Muscle of arm (tissue), 12 donors: Measurements from ENCODE around the gene FREM3. TPM values are rescaled to one million over a fixed set of nuclear protein-coding genes. Genes with fewer than 3 reads are reported as not detected.
"Not testable (repeated sequence)": the region's sequence is repeated elsewhere in the genome, so short reads cannot be mapped to it uniquely, and the experiment has no call there.

ENCODE experiments used
- DNase-seq: peaks from one replicate; pipeline ENCODE4 v3.0.0-alpha.2; 2013
- polyA plus RNA-seq, 12 donors: library from polyadenylated mRNA; unstranded; fragments of 120-200 nt; gene quantifications; one replicate each; pipeline ENCODE4 v1.2.1, GENCODE V29; 2013; ENCODE audit not compliant: insufficient read length in 12 of 12

Gene FREM3
- polyA plus RNA-seq, 12 donors, result 0.28 to 0.90 (median 0.35) TPM; not detected in 2

GRCh38 chr4:143585548-143585947 lies 114.9 kb downstream of the FREM3 start:
- DNase-seq, result no peak

GRCh38 chr4:143581331-143581946 lies 119.0 kb downstream of the FREM3 start:
- no peak for DNase-seq

- DNase-seq, result no peak
These were observed 125.1 kb downstream of the FREM3 start for GRCh38 chr4:143575331-143575730.

GRCh38 chr4:143564472-143564871 lies 136.0 kb downstream of the FREM3 start:
- DNase-seq, result no peak

- no peak for DNase-seq
These were observed 140.7 kb downstream of the FREM3 start for GRCh38 chr4:143559757-143560147.

GRCh38 chr4:143558823-143559756 lies 141.4 kb downstream of the FREM3 start:
- peak; percentile 71 for DNase-seq

- no peak for DNase-seq
These were observed 142.2 kb downstream of the FREM3 start for GRCh38 chr4:143558286-143558685.

GRCh38 chr4:143555676-143556075 lies 144.8 kb downstream of the FREM3 start:
- no peak for DNase-seq

- DNase-seq, result no peak
These were observed 145.5 kb downstream of the FREM3 start for GRCh38 chr4:143554728-143555597.

- no peak for DNase-seq
These were observed 150.5 kb downstream of the FREM3 start for GRCh38 chr4:143549928-143550327.

GRCh38 chr4:143539670-143540023 lies 160.8 kb downstream of the FREM3 start:
- no peak for DNase-seq

- DNase-seq, result no peak
These were observed 161.4 kb downstream of the FREM3 start for GRCh38 chr4:143538979-143539669.

- DNase-seq, result no peak
These were observed 168.5 kb downstream of the FREM3 start for GRCh38 chr4:143531788-143532491.

- DNase-seq, result no peak
These were observed 169.1 kb downstream of the FREM3 start for GRCh38 chr4:143531380-143531779.

- DNase-seq, result not testable (repeated sequence)
These were observed 172.4 kb downstream of the FREM3 start for GRCh38 chr4:143528046-143528445.

Other genes starting within 250 kb of the FREM3 start
- 10 to 100 TPM in 11 of 12 donors, not detected in 1; 45.6 to 69.6 (median 58.1) TPM for gene SMARCA5, start 187.0 kb downstream of the FREM3 start, polyA plus RNA-seq
- gene GYPE, start 204.9 kb upstream of the FREM3 start, polyA plus RNA-seq, result 1 to 10 TPM in 10 of 12 donors, not detected in 2; 1.3 to 3.3 (median 2.0) TPM